Suppressor macrophage treated with lipopolysaccharide for 4 hours (primary cell): Measurements from ENCODE around the gene NLRP13.
"Not testable (repeated sequence)": the region's sequence is repeated elsewhere in the genome, so short reads cannot be mapped to it uniquely, and the experiment has no call there.

Experiments
- DNase-seq: peaks from one replicate; pipeline ENCODE4 v3.0.0-alpha.2; 2020

NLRP13 gene

GRCh38 chr19:55931936-55932386 lies at the start of gene NLRP13:
NLRP13 (minus strand) TSS chr19:55932336; CDS start chr19:55932311, 25 bp downstream.
- no peak for DNase-seq

GRCh38 chr19:55980415-55980814 lies 48.3 kb upstream of the NLRP13 start:
- DNase-seq = no peak

- no peak for DNase-seq
Observed at GRCh38 chr19:55973982-55974381, 41.8 kb upstream of the NLRP13 start.

DNA sequence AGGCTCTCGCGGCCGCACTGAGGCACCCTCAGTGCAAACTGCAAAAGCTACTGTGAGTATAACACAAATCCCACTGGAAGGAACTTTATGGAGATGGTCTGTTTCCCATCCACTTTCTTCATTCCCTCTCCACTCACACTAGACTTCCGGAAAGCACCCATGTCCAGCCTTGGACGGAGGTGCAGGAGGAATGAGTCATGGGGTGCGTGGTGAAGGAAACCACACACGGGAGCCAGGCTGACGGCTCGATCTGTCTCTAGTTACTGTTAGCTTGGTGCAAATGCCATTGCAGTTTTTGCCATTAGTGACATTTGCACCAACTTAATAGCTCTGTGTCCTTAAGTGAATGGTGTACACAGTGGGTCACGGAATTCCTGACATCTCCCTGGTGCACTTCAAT lies 30.1 kb upstream of the NLRP13 start:
- no peak for DNase-seq

GRCh38 chr19:55959996-55960675 lies 28.0 kb upstream of the NLRP13 start:
- no peak for DNase-seq

DNA sequence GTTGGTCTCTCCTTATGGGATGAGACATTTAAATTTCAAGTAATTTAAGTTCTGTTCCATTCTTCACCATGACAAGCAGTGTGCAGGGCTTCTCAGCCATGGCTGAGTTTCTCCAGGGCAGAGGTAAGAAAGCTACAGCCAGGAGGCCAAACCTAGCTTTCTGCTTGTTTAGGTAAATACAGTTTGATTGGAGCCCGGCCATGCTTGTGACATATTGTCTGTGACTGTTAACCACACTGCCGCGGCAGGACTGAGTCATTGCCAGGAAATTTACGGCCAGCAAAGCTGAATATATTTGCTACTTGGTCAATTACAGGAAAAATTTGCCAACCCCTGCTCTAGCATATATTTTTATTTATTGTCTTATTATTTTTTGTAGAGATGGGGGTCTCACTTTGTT lies 26.2 kb upstream of the NLRP13 start:
- DNase-seq = no peak

GRCh38 chr19:55956431-55956830 lies 24.3 kb upstream of the NLRP13 start:
- DNase-seq = no peak

GRCh38 chr19:55950566-55950965 lies 18.4 kb upstream of the NLRP13 start:
- DNase-seq = not testable (repeated sequence)

GRCh38 chr19:55947532-55947931 lies 15.4 kb upstream of the NLRP13 start, which contains the start of gene NLRP8:
NLRP8 (plus strand) TSS chr19:55947832.
- no peak for DNase-seq

DNA sequence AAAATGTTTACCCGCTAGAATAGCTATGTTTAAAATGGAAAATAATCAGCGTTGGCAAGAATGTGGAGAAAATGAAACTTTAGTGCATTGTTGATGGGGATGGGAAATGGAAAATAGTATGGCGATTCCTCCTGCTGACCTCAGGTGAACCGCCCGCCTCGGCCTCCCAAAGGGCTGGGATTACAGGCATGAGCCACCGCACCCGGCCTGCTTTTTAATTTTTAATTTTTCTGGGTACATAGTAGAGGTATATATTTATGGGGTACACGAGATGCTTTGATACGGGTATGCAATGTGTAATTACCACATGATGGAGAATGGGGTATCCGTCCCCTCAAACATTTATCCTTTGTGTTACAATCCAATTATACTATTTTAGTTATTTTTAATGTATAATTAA lies 8.2 kb upstream of the NLRP13 start:
- no peak for DNase-seq

- no peak for DNase-seq
Observed at GRCh38 chr19:55939206-55939605, 7.1 kb upstream of the NLRP13 start.

- no peak for DNase-seq
Observed at GRCh38 chr19:55935206-55935605, 3.1 kb upstream of the NLRP13 start.

GRCh38 chr19:55930996-55931515 lies 1.1 kb downstream of the NLRP13 start:
- no peak for DNase-seq

DNA sequence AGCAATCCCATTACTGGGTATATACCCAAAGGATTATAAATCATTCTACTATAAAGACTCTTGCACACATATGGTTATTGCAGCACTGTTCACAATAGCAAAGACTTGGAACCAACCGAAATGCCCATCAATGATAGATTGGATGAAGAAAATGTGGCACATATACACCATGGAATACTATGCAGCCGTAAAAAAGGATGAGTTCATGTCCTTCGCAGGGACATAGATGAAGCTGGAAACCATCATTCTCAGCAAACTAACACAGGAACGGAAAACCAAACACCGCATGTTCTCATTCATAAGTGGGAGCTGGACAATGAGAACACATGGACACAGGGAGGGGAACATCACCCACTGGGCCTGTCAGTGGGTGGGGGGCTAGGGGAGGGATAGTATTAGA lies 2.9 kb downstream of the NLRP13 start:
- not testable (repeated sequence) for DNase-seq

DNA sequence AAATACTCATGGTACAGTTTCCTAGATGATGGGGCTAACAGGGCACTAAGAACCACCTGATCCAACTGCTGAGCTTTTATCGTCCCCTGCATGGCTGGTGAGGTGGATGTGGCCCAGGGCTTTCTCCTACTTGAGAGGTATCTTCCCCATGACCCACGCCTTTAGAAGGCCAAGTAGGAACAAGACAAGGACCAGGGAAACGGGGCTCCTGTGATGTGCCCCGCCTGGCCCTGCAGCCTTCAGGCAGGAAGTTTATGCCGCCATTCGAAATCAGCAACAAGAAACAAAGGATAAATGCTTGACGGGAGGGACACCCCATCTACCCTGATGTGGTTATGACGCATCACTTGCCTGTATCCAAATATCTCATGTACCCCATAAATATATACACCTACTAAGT lies 4.1 kb downstream of the NLRP13 start:
- no peak for DNase-seq

GRCh38 chr19:55923556-55923955 lies 8.6 kb downstream of the NLRP13 start:
- DNase-seq = no peak

DNA sequence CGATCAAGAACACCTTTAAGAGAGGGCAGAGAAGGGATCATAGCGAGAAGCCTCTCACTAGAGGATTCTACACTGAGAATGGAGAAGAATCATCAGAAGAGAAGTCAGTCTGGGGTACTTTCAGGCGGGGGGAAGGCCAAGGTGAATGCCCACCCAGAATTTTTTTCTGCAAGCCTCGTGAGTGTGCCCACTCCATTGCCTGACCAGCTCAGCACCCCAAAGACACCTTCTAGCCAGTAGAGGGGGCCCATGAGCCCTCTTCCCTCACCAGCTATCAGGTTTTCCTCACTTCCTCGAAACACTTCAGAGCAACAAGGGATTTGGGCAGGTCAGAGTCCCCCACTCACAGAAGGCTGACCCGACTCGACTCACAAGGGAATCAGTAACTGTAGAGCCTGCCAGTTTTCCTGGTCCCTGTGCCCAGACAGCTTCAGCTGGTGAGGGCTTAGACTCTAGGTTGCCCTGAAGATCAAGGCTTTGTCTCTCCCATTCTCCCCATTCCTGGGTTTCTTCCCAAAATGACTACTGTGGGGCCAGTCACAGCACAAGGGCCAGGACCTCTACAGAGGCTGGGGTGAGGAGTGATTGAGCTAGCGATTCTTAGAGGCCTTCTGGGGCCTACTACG lies 18.4 kb downstream of the NLRP13 start:
- DNase-seq = no peak

- no peak for DNase-seq
Observed at GRCh38 chr19:55912916-55913315, 19.2 kb downstream of the NLRP13 start.

GRCh38 chr19:55909801-55910200 lies 22.3 kb downstream of the NLRP13 start:
- no peak for DNase-seq

DNA sequence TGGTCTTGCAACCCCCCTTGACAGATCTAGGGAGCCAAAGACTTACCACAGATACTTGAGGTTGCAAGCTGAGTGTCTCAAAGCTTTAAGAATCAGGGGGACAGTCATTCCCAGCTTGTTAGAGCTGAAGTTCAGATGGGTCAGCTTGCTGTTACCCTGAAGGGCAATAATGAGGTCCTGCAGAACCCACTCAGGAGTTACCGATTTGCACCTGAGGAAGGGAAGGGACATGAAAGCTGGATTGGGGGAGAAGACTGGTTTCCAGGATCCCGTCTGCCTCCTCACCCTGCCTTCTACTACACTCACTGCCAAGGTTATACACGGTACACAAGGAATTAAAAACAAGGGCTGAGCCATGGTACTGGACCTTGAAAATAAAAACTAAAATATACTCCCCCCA lies 24.4 kb downstream of the NLRP13 start:
- DNase-seq = no peak

DNA sequence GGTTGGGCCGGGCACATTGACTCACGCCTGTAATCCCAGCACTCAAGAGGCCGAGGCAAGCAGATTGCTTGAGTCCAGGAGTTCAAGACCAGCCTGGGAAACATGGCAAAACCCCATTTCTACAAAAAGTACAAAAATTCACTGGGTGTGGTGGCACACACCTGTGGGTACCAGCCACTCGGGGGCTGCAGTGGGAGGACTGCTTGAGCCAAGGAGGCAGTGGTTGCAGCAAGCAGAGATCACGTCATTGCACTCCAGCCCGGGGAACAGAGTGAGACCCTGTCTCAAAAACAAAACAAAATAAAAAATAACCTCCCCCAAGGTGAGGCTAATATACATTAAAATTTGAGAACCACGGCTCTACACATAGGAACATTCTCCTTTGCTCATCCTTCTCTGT lies 24.9 kb downstream of the NLRP13 start:
- no peak for DNase-seq

DNA sequence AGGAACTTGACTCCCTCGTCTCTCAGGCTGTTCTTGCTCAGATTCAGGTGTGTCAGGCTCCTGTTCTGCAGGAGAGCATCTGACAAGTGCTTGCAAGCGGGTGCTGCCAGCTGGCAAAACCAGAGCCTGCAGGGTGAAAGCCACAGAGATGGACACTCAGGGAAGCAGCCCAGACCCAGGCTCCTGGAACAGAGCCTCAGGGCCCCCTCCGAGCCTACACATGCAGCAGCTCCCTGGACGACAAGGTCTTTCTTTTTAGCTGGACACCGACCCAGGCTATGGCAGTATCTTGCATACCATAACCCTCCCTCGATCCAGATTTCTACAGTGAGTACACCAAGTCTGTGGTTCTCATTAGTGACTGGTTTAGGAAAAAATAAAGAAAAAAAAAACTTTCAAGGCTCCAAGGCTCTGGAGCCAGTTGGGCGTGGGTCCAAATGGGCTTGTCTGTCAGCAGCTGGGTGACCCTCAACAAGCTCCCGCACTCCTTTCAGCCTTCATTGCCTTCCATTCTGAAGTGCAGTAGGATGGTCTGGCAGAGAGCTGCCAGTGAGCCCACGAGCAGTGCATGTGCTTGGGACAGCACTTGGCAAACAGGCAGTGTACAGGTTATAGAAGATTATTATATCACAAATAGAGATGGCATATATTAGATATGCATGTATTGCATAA lies 29.9 kb downstream of the NLRP13 start:
- no peak for DNase-seq

- DNase-seq = no peak
Observed at GRCh38 chr19:55901369-55902079, 30.6 kb downstream of the NLRP13 start.
